Osteoblast (primary cell): Measurements from ENCODE around the gene AGO4. TPM values are rescaled to one million over a fixed set of nuclear protein-coding genes. Genes with fewer than 3 reads are reported as not detected.
A peak's percentile ranks its signal among the peaks of the same experiment; 100 is the strongest.

Experiments used
- DNase-seq: peaks from one replicate; pipeline ENCODE4 v3.0.0; 2011; ENCODE audit warnings: low spot score, mixed read lengths; ENCODE audit not compliant: insufficient read length; ENCODE audit errors: missing footprints
- H2AFZ ChIP-seq: 2 replicates; pipeline ENCODE4 v1.6.0; 2011; ENCODE audit warnings: mild to moderate bottlenecking, low read length
- H3K27ac ChIP-seq: 2 replicates; pipeline ENCODE4 v1.5.1; 2011; ENCODE audit warnings: mild to moderate bottlenecking, low read depth, low read length, moderate library complexity
- H3K27me3 ChIP-seq: 2 replicates; pipeline ENCODE4 v1.6.0; 2012; ENCODE audit warnings: mild to moderate bottlenecking, control low read depth, inconsistent platforms, low read length, moderate library complexity; ENCODE audit not compliant: insufficient read depth
- H3K36me3 ChIP-seq: 2 replicates; pipeline ENCODE4 v1.5.1; 2011; ENCODE audit warnings: mild to moderate bottlenecking, low read length, control low read depth, moderate library complexity; ENCODE audit not compliant: insufficient read depth
- H3K4me1 ChIP-seq: 2 replicates; pipeline ENCODE4 v1.5.1; 2011; ENCODE audit warnings: mild to moderate bottlenecking, low read length, control low read depth, moderate library complexity; ENCODE audit not compliant: insufficient read depth
- H3K4me2 ChIP-seq: 2 replicates; pipeline ENCODE4 v1.6.0; 2011; ENCODE audit warnings: mild to moderate bottlenecking, low read length; ENCODE audit not compliant: insufficient read depth
- H3K4me3 ChIP-seq: fragments of 200-600 bp; sonication (generic); 3 replicates; pipeline ENCODE4 v1.5.1; 2012; ENCODE audit warnings: mild to moderate bottlenecking, low read length, inconsistent platforms; ENCODE audit not compliant: insufficient read depth
- H3K79me2 ChIP-seq: 2 replicates; pipeline ENCODE4 v1.6.0; 2012; ENCODE audit warnings: mild to moderate bottlenecking, low read length, control low read depth, inconsistent platforms; ENCODE audit not compliant: insufficient read depth
- H3K9me3 ChIP-seq: 2 replicates; pipeline ENCODE4 v1.5.1; 2011; ENCODE audit warnings: low read depth, low read length, control low read depth
- H4K20me1 ChIP-seq: 2 replicates; pipeline ENCODE4 v1.6.0; 2012; ENCODE audit warnings: mild to moderate bottlenecking, low read length, control low read depth; ENCODE audit not compliant: insufficient read depth
- total RNA-seq: library from RNA; depleted of rRNA; stranded (reverse); fragments of >200 nt; gene quantifications from 2 replicates; pipeline ENCODE4 v1.2.3, GENCODE V29; 2012
- TF ChIP-seq, protein P1 (sequence below): IDR thresholded peaks from 2 replicates; pipeline ENCODE4 v1.5.1; 2011; ENCODE audit warnings: mild to moderate bottlenecking, low read depth, low read length, moderate library complexity; ENCODE audit errors: extremely low read depth

AGO4 gene
- total RNA-seq, 1 donor = 23.2 TPM

DNA sequence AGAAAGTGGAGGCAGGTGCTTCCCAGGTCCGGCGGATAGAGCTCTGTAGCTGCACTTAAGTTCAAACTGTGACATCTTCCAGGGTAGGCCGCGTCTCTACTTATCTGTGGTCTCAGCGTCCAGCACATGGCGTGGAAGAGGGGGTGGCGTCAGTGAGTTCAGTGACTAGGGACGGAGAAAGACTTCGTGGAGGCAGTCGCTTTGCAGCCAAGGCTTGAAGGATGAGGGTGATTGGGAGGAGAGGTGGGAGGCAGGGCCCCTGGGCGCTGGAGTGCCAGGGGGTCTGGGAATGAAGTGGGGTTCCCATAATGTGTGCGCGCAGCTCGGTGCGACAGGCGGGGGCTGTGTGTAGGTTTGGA lies 74.7 kb downstream of the AGO4 start:
- Histone ChIP-seq H4K20me1 (peaks cover 26% of the 10 kb centered on the region), H3K36me3 (no peaks in the 10 kb centered on the region), H3K79me2 (peaks cover 33% of the 10 kb centered on the region), H3K4me1 (peaks cover 4% of the 10 kb centered on the region), H3K27me3 (no peaks in the 10 kb centered on the region), H3K4me3 (peak overlapping the region; percentile 100), H3K4me2 (peak overlapping the region; percentile 78), H3K27ac (no peak overlapping the region), H3K9me3 (no peaks in the 10 kb centered on the region), H2AFZ (peak overlapping the region; percentile 79)
- no peak for DNase-seq
- TF ChIP-seq, protein P1, sequence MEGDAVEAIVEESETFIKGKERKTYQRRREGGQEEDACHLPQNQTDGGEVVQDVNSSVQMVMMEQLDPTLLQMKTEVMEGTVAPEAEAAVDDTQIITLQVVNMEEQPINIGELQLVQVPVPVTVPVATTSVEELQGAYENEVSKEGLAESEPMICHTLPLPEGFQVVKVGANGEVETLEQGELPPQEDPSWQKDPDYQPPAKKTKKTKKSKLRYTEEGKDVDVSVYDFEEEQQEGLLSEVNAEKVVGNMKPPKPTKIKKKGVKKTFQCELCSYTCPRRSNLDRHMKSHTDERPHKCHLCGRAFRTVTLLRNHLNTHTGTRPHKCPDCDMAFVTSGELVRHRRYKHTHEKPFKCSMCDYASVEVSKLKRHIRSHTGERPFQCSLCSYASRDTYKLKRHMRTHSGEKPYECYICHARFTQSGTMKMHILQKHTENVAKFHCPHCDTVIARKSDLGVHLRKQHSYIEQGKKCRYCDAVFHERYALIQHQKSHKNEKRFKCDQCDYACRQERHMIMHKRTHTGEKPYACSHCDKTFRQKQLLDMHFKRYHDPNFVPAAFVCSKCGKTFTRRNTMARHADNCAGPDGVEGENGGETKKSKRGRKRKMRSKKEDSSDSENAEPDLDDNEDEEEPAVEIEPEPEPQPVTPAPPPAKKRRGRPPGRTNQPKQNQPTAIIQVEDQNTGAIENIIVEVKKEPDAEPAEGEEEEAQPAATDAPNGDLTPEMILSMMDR = no peak

DNA sequence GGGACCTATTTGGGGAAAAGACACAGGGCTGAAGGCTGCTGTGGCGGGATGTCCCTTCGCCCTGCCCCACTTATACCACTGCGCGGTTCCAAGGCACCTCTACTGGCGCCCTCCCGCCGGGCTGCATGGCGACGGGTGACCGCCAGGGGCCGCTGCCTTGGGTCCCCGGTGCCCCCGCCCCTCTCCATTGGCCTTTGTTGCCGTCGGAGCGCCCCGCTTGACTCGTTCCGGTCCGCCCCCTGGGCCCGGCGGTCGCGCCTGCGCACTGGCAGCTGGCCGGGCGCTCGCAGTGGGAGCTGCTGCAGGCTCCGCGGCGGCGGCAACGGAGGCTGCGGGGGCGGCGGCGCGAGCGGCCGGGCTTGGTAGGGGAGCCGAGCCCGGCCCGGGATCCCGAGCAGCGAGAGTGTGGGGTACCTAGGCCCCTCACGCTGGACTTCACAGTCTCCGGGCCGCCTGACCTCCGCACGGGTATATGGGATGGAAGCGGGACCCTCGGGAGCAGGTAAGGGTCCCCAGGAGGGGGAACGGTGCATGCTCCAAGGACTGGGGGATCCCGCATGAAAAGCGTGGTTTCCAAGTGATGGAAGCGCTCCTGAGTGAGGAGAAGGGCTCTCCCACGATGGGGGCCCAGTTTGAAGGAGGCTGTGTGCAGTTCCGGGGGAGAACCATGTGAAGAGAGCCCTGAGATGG lies 75.3 kb downstream of the AGO4 start, which contains the start of gene AGO1:
Gene AGO1 (plus strand): TSS at position 265 of the 690 bp plus-strand sequence. CDS start 213 bp downstream, at position 478.
- H3K4me1 ChIP-seq = peaks cover 4% of the 10 kb centered on the region
- peak; percentile 100 for DNase-seq
- H4K20me1 ChIP-seq = peaks cover 26% of the 10 kb centered on the region
- H3K27me3 ChIP-seq = no peaks in the 10 kb centered on the region
- H3K9me3 ChIP-seq = no peaks in the 10 kb centered on the region
- H3K4me2 ChIP-seq = peak within 1 kb of the TSS; percentile 97
- H2AFZ ChIP-seq = peak within 1 kb of the TSS; percentile 93
- H3K27ac ChIP-seq = peak within 1 kb of the TSS; percentile 66
- no peaks in the 10 kb centered on the region for H3K36me3 ChIP-seq
- H3K4me3 ChIP-seq = peak within 1 kb of the TSS; percentile 100
- peaks cover 33% of the 10 kb centered on the region for H3K79me2 ChIP-seq
- TF ChIP-seq, protein P1 = peak; percentile 79

DNA sequence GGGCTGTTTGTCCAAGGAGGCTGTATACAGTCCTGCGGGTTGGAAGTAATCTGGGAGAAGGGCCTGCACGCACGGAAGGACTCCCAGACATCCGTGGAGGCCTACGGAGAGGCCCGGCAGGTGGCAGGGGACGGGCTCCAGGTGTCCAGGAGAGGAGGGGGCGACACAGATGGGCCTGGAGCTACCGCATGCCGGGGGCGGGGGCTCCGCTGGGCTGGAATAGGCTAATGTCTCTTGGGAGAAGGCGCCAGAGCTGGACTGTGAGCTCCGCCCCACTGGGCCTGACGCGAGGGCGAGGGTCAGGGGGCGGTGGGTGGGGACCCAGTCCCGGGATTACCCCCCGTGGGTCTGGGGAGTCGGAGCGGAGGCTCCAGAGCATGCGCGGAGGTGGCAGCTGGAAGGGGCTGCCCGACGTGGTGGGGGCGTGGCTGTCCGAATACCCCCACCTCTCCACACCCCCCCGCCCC lies 75.9 kb downstream of the AGO4 start:
- Histone ChIP-seq H3K4me3 (peak overlapping the region; percentile 100), H3K4me2 (peak overlapping the region; percentile 97), H2AFZ (peak overlapping the region; percentile 93), H3K79me2 (peaks cover 33% of the 10 kb centered on the region), H3K9me3 (no peaks in the 10 kb centered on the region), H3K27me3 (no peaks in the 10 kb centered on the region), H4K20me1 (peaks cover 31% of the 10 kb centered on the region), H3K4me1 (peaks cover 4% of the 10 kb centered on the region), H3K27ac (peak overlapping the region; percentile 66), H3K36me3 (no peaks in the 10 kb centered on the region)
- peak; percentile 82 for DNase-seq
- TF ChIP-seq, protein P1 = no peak

DNA sequence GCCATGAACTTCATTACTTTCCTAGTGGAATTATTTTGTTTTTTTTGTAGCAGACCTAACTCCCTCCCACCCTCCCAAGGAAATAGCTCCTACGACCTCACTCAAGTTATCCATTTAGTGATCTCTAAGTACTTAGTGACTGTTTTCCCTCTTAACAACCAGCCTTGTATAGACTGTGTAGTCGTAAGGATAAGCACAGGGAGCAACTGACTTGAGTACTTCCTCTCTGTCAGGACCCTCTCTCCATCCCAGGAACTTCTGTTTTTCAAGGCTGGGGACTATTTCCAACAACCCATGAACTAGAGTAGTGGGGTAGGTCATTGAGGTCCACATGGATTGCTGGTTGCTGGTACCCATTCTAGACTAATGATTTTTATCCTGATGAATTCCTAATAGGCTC lies 77.1 kb downstream of the AGO4 start:
- Histone ChIP-seq H3K9me3 (no peaks in the 10 kb centered on the region), H3K4me3 (no peak overlapping the region), H4K20me1 (peaks cover 31% of the 10 kb centered on the region), H3K79me2 (peaks cover 33% of the 10 kb centered on the region), H2AFZ (no peak overlapping the region), H3K4me1 (peaks cover 4% of the 10 kb centered on the region), H3K36me3 (peaks cover 2% of the 10 kb centered on the region), H3K27me3 (no peaks in the 10 kb centered on the region), H3K27ac (no peak overlapping the region), H3K4me2 (no peak overlapping the region)
- no peak for DNase-seq
- TF ChIP-seq, protein P1 = no peak
